ENCODE data around the gene NCKAP5.

Gene NCKAP5

DNA sequence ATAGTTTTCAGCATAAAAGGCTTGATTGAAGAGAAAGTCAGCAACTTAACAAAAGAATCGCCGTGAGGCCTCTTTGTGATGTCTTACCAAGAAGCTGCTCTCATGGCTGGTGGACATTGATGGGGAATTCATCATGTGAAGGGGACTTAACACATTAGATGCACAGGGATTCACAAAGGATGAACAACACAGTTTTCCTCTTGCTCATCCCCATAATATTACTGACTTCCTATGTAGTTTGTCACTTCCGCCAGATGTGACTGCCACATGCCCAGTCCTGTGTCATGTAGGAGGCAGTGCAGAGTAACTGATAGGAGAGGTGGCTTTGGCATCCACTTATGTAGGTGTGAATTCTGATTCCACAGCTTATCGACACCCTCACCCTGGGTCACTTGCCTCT lies 665.6 kb downstream of the NCKAP5 start:
- H3K36me3 Mint-ChIP-seq (ENCODE audit: low read depth): no peaks in the 10 kb centered on the region
- H3K4me1 Mint-ChIP-seq (ENCODE audit: low read depth): no peaks in the 10 kb centered on the region
- H3K4me3 Mint-ChIP-seq: no peak overlapping the region
- no peak overlapping the region for H3K27ac Mint-ChIP-seq
- intact Hi-C loops (cut with micrococcal nuclease): no loop called here
- H3K27me3 Mint-ChIP-seq: no peaks in the 10 kb centered on the region
- H3K9me3 Mint-ChIP-seq: no peaks in the 10 kb centered on the region

- Mint-ChIP-seq H3K9me3 (no peaks in the 10 kb centered on the region), H3K4me3 (no peak overlapping the region), H3K4me1 (ENCODE audit: low read depth) (no peaks in the 10 kb centered on the region), H3K27ac (no peak overlapping the region), H3K36me3 (ENCODE audit: low read depth) (no peaks in the 10 kb centered on the region), H3K27me3 (no peaks in the 10 kb centered on the region)
- intact Hi-C loops (cut with micrococcal nuclease): no loop called here
Measured at GRCh38 chr2:132901661-132902060, 666.6 kb downstream of the NCKAP5 start.

GRCh38 chr2:132897111-132897510 lies 671.2 kb downstream of the NCKAP5 start:
- intact Hi-C loops (cut with micrococcal nuclease): no loop called here

DNA sequence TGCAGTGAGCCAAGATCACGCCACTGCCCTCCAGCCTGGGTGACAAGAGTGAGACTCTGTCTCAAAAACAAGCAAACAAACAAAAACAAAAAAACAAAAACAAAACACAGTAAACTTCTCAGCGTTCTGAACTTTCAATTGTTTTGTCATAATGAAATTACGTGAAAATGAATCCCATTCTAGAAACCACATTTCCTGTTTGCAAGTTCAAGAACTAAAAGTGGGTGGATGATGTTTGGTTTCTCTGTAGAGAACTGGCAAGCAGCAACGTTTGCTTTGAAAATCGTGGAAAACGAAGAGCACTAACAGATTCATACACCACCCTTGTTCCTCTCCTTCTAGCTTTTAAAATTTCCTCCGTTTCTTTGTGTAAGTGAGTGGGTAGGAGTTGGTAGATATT lies 672.2 kb downstream of the NCKAP5 start:
- Mint-ChIP-seq H3K9me3 (no peaks in the 10 kb centered on the region), H3K27me3 (no peaks in the 10 kb centered on the region), H3K4me1 (ENCODE audit: low read depth) (no peaks in the 10 kb centered on the region), H3K4me3 (no peak overlapping the region), H3K36me3 (ENCODE audit: low read depth) (no peaks in the 10 kb centered on the region), H3K27ac (no peak overlapping the region)
- intact Hi-C loops (cut with micrococcal nuclease): no loop called here

More at GRCh38 chr2:132897111-132897510, 671.2 kb downstream of the NCKAP5 start:
- H3K36me3 Mint-ChIP-seq (ENCODE audit: low read depth): no peaks in the 10 kb centered on the region
- H3K4me1 Mint-ChIP-seq (ENCODE audit: low read depth): no peaks in the 10 kb centered on the region
- H3K9me3 Mint-ChIP-seq: no peaks in the 10 kb centered on the region
- no peak overlapping the region for H3K27ac Mint-ChIP-seq
- no peaks in the 10 kb centered on the region for H3K27me3 Mint-ChIP-seq
- no peak overlapping the region for H3K4me3 Mint-ChIP-seq

GRCh38 chr2:132891498-132891897 lies 676.8 kb downstream of the NCKAP5 start:
- H3K27me3 Mint-ChIP-seq: no peaks in the 10 kb centered on the region
- H3K27ac Mint-ChIP-seq: no peak overlapping the region
- no peaks in the 10 kb centered on the region for H3K36me3 Mint-ChIP-seq (ENCODE audit: low read depth)
- H3K4me1 Mint-ChIP-seq (ENCODE audit: low read depth): no peaks in the 10 kb centered on the region
- H3K4me3 Mint-ChIP-seq: no peak overlapping the region
- intact Hi-C loops (cut with micrococcal nuclease): no loop called here
- H3K9me3 Mint-ChIP-seq: no peaks in the 10 kb centered on the region

- Mint-ChIP-seq H3K4me3 (no peak overlapping the region), H3K36me3 (ENCODE audit: low read depth) (no peaks in the 10 kb centered on the region), H3K27me3 (no peaks in the 10 kb centered on the region), H3K4me1 (ENCODE audit: low read depth) (no peaks in the 10 kb centered on the region), H3K27ac (no peak overlapping the region), H3K9me3 (no peaks in the 10 kb centered on the region)
- intact Hi-C loops (cut with micrococcal nuclease): no loop called here
Measured at GRCh38 chr2:132886574-132886973, 681.7 kb downstream of the NCKAP5 start.

GRCh38 chr2:132884705-132885104 lies 683.6 kb downstream of the NCKAP5 start:
- Mint-ChIP-seq H3K27me3 (no peaks in the 10 kb centered on the region), H3K36me3 (ENCODE audit: low read depth) (no peaks in the 10 kb centered on the region), H3K27ac (no peak overlapping the region), H3K9me3 (no peaks in the 10 kb centered on the region), H3K4me1 (ENCODE audit: low read depth) (no peaks in the 10 kb centered on the region), H3K4me3 (no peak overlapping the region)
- intact Hi-C loops (cut with micrococcal nuclease): no loop called here

GRCh38 chr2:132884292-132884691 lies 684.0 kb downstream of the NCKAP5 start:
- no peaks in the 10 kb centered on the region for H3K27me3 Mint-ChIP-seq
- H3K9me3 Mint-ChIP-seq: no peaks in the 10 kb centered on the region
- no peak overlapping the region for H3K27ac Mint-ChIP-seq
- no peak overlapping the region for H3K4me3 Mint-ChIP-seq
- no peaks in the 10 kb centered on the region for H3K4me1 Mint-ChIP-seq (ENCODE audit: low read depth)
- intact Hi-C loops (cut with micrococcal nuclease): no loop called here
- no peaks in the 10 kb centered on the region for H3K36me3 Mint-ChIP-seq (ENCODE audit: low read depth)

DNA sequence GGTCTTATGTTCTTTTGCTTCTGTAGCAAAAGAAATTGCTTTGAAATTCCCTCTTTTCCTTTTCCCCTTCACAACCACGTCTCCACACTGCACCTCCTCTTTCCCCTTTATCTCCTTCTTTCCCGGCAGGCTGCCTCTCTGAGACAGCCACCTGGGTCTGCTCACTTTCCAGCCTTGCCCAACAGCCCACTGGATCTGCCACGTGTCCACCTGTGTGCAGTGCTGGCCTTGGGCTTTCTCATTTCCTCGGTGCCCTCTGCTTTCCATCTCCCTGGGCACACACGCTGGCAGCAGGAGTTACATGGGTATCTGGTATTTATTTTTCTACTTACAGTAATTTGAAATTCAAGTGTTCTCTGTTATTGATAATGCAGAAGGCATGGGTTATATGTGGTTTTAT lies 684.8 kb downstream of the NCKAP5 start:
- Mint-ChIP-seq H3K9me3 (no peaks in the 10 kb centered on the region), H3K27ac (no peak overlapping the region), H3K4me3 (no peak overlapping the region), H3K4me1 (ENCODE audit: low read depth) (no peaks in the 10 kb centered on the region), H3K27me3 (no peaks in the 10 kb centered on the region), H3K36me3 (ENCODE audit: low read depth) (no peaks in the 10 kb centered on the region)
- intact Hi-C loops (cut with micrococcal nuclease): no loop called here

DNA sequence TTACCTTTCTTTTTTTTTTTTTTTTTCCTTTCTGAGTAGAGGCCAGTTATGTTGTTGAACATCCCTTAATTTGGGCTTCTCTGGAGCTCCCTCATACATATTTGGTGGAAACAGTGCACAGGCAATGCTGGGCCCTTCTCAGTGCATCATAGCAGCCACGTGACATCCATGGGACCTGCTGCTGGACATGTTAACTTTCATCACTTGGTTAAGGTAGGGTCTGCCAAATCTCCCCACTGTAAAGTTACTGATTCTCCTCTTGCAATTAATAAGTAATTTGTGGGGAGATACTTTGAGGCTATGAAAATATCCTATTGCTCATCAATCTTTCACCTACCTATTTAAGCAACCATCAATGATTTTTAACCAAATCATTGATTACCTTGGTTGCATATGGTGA lies 686.7 kb downstream of the NCKAP5 start:
- intact Hi-C loops (cut with micrococcal nuclease): no loop called here
- Mint-ChIP-seq H3K9me3 (no peaks in the 10 kb centered on the region), H3K27ac (no peak overlapping the region), H3K27me3 (no peaks in the 10 kb centered on the region), H3K4me1 (ENCODE audit: low read depth) (no peaks in the 10 kb centered on the region), H3K4me3 (no peak overlapping the region), H3K36me3 (ENCODE audit: low read depth) (no peaks in the 10 kb centered on the region)

- H3K9me3 Mint-ChIP-seq: no peaks in the 10 kb centered on the region
- H3K27ac Mint-ChIP-seq: no peak overlapping the region
- no peak overlapping the region for H3K4me3 Mint-ChIP-seq
- no peaks in the 10 kb centered on the region for H3K27me3 Mint-ChIP-seq
- H3K4me1 Mint-ChIP-seq (ENCODE audit: low read depth): no peaks in the 10 kb centered on the region
- no peaks in the 10 kb centered on the region for H3K36me3 Mint-ChIP-seq (ENCODE audit: low read depth)
- intact Hi-C loops (cut with micrococcal nuclease): no loop called here
Measured at GRCh38 chr2:132877923-132878322, 690.3 kb downstream of the NCKAP5 start.

DNA sequence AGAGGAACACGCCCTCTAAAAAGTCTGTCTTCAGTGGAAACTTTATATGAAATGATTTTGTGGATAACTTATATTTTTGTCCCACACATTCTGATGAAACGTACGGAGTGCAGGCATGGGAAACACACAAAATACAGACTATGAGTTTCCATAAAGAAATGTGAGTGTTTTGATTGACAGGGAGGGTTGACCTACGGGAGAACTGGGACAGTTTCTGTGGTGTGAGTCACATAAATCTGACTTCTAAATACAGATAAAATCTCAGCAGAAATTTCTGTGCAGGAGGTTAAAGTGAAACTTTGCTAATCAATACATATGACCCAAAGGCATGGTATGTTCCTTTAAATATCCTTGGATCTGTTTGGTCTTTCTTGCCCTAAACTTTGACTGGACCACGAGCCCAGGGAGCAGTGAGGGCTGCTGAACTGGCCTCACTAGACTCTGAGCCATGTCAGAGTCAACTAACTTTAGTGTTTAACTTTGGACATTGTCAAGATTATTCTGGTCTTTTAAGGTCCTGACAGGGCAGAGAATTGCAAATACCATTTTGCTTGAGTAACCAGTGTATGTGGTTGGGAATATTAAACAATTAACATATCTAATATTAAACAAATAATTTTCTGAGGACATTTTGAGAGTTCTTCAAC lies 691.4 kb downstream of the NCKAP5 start:
- Mint-ChIP-seq H3K27ac (no peak overlapping the region), H3K36me3 (ENCODE audit: low read depth) (no peaks in the 10 kb centered on the region), H3K27me3 (no peaks in the 10 kb centered on the region), H3K4me3 (no peak overlapping the region), H3K4me1 (ENCODE audit: low read depth) (no peaks in the 10 kb centered on the region), H3K9me3 (no peaks in the 10 kb centered on the region)
- intact Hi-C loops (cut with micrococcal nuclease): no loop called here

- intact Hi-C loops (cut with micrococcal nuclease): no loop called here
- no peaks in the 10 kb centered on the region for H3K27me3 Mint-ChIP-seq
- no peak overlapping the region for H3K4me3 Mint-ChIP-seq
- H3K27ac Mint-ChIP-seq: no peak overlapping the region
- no peaks in the 10 kb centered on the region for H3K4me1 Mint-ChIP-seq (ENCODE audit: low read depth)
- no peaks in the 10 kb centered on the region for H3K9me3 Mint-ChIP-seq
- no peaks in the 10 kb centered on the region for H3K36me3 Mint-ChIP-seq (ENCODE audit: low read depth)
Measured at GRCh38 chr2:132875193-132875592, 693.1 kb downstream of the NCKAP5 start.

GRCh38 chr2:132873738-132874137 lies 694.5 kb downstream of the NCKAP5 start:
- Mint-ChIP-seq H3K27me3 (no peaks in the 10 kb centered on the region), H3K9me3 (no peaks in the 10 kb centered on the region), H3K27ac (no peak overlapping the region), H3K4me3 (no peak overlapping the region), H3K36me3 (ENCODE audit: low read depth) (no peaks in the 10 kb centered on the region), H3K4me1 (ENCODE audit: low read depth) (no peaks in the 10 kb centered on the region)
- intact Hi-C loops (cut with micrococcal nuclease): no loop called here

DNA sequence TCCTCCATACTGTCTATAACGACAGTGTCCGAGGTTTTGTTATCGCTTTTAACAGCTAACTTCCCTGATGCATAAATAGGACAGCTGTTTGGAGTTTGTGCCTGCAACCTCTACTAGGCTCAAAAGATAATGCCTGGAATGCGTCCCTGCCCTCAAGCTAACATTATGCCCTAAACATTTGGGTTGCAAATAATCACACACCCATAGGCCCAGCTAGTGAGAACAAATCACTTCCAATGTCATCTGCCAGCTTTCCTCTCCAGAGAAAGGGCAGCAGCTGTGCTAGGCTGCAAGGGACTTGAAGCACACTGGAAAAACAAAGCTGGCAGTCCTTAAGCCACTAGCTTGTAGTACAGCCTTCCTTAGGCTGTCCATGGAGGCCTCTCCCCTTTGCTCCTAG lies 696.4 kb downstream of the NCKAP5 start:
- no peaks in the 10 kb centered on the region for H3K27me3 Mint-ChIP-seq
- no peak overlapping the region for H3K27ac Mint-ChIP-seq
- no peaks in the 10 kb centered on the region for H3K9me3 Mint-ChIP-seq
- no peaks in the 10 kb centered on the region for H3K4me1 Mint-ChIP-seq (ENCODE audit: low read depth)
- no peaks in the 10 kb centered on the region for H3K36me3 Mint-ChIP-seq (ENCODE audit: low read depth)
- intact Hi-C loops (cut with micrococcal nuclease): no loop called here
- H3K4me3 Mint-ChIP-seq: no peak overlapping the region

Measured in dendritic cell treated with granulocyte-macrophage colony-stimulating factor and Interleukin-4, amounts not matched to agents 40 ng/mL and 50 ng/mL, for 4 days (primary cell).